Measurements from ENCODE around the gene DCST2. TPM values are rescaled to one million over a fixed set of nuclear protein-coding genes. Genes with fewer than 3 reads are reported as not detected.
A peak's percentile ranks its signal among the peaks of the same experiment; 100 is the strongest.

Gene DCST2
- polyA plus RNA-seq, 1 donor from 2014 or later = 1.8 TPM

DNA sequence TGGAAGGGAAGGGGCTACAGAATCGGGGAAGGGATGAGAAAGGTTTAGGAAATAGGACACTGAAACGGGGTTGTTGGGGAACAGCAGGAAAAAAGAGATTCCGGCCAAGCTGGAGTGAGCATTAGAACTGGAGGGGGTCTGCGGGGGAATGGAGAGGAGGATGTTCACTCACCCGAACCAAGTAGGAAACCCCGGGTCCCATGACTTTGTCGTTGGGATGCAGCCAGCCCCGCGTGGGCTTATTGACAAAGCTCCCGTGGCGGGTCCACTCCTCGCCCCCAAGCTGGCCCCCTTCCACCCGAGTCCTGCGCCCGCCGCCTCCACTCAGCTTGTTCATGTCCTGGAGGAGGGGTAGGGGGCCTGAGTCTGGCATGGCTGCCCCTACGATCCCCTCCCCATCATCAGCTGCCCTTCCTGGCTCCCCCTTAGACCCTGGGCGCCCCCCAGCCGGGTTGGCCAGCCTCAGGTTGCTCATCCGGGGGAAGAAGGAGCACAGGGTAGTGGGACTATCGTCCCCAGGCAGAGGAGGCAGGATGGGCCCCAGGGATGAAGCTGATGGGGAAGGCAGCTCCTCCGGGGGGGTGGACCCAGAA lies 63.6 kb downstream of the DCST2 start:
- H3K27ac ChIP-seq (ENCODE audit: low read length) = no peak overlapping the region
- peak overlapping the region; percentile 41 for H3K9ac ChIP-seq (ENCODE audit: low read length)
- no peaks in the 10 kb centered on the region for H3K9me3 ChIP-seq (ENCODE audit: low read length)
- no peak overlapping the region for H3K4me2 ChIP-seq (ENCODE audit: low read length)
- H3K36me3 ChIP-seq (ENCODE audit: insufficient read depth, low read length) = no peaks in the 10 kb centered on the region
- no peaks in the 10 kb centered on the region for H4K20me1 ChIP-seq (ENCODE audit: insufficient read depth)
- H3F3A ChIP-seq (ENCODE audit: insufficient read depth, low read length, poor library complexity, severe bottlenecking) = peaks cover under 1% of the 10 kb centered on the region
- H3K4me3 ChIP-seq (ENCODE audit: low read length) = peak overlapping the region; percentile 48
- no peaks in the 10 kb centered on the region for H3K79me2 ChIP-seq (replicated peaks; ENCODE audit: insufficient read depth, low read length)
- no peak overlapping the region for H2AFZ ChIP-seq (ENCODE audit: low read depth, low read length)
- H3K27me3 ChIP-seq (ENCODE audit: insufficient read depth, low read depth, low read length) = no peaks in the 10 kb centered on the region
- TF ChIP-seq POLR2AphosphoS5 (IDR thresholded peaks at IDR 0.05) = no peak
- no peak for TF ChIP-seq MXI1 (conservative IDR thresholded peaks at IDR 0.05; ENCODE audit: poor library complexity, severe bottlenecking)
- TF ChIP-seq RAD21 (conservative IDR thresholded peaks at IDR 0.05) = no peak
- no peak for TF ChIP-seq EZH2 (IDR thresholded peaks at IDR 0.05; ENCODE audit: borderline replicate concordance, insufficient read depth, low read length, poor library complexity, severe bottlenecking)
- TF ChIP-seq, protein P1, sequence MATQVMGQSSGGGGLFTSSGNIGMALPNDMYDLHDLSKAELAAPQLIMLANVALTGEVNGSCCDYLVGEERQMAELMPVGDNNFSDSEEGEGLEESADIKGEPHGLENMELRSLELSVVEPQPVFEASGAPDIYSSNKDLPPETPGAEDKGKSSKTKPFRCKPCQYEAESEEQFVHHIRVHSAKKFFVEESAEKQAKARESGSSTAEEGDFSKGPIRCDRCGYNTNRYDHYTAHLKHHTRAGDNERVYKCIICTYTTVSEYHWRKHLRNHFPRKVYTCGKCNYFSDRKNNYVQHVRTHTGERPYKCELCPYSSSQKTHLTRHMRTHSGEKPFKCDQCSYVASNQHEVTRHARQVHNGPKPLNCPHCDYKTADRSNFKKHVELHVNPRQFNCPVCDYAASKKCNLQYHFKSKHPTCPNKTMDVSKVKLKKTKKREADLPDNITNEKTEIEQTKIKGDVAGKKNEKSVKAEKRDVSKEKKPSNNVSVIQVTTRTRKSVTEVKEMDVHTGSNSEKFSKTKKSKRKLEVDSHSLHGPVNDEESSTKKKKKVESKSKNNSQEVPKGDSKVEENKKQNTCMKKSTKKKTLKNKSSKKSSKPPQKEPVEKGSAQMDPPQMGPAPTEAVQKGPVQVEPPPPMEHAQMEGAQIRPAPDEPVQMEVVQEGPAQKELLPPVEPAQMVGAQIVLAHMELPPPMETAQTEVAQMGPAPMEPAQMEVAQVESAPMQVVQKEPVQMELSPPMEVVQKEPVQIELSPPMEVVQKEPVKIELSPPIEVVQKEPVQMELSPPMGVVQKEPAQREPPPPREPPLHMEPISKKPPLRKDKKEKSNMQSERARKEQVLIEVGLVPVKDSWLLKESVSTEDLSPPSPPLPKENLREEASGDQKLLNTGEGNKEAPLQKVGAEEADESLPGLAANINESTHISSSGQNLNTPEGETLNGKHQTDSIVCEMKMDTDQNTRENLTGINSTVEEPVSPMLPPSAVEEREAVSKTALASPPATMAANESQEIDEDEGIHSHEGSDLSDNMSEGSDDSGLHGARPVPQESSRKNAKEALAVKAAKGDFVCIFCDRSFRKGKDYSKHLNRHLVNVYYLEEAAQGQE (IDR thresholded peaks at IDR 0.05; ENCODE audit: borderline replicate concordance) = no peak
- TF ChIP-seq SMC3 (conservative IDR thresholded peaks at IDR 0.05; ENCODE audit: poor library complexity) = no peak
- TF ChIP-seq TAF1 (IDR thresholded peaks at IDR 0.05; ENCODE audit: low read depth) = no peak
- TF ChIP-seq, protein P2, sequence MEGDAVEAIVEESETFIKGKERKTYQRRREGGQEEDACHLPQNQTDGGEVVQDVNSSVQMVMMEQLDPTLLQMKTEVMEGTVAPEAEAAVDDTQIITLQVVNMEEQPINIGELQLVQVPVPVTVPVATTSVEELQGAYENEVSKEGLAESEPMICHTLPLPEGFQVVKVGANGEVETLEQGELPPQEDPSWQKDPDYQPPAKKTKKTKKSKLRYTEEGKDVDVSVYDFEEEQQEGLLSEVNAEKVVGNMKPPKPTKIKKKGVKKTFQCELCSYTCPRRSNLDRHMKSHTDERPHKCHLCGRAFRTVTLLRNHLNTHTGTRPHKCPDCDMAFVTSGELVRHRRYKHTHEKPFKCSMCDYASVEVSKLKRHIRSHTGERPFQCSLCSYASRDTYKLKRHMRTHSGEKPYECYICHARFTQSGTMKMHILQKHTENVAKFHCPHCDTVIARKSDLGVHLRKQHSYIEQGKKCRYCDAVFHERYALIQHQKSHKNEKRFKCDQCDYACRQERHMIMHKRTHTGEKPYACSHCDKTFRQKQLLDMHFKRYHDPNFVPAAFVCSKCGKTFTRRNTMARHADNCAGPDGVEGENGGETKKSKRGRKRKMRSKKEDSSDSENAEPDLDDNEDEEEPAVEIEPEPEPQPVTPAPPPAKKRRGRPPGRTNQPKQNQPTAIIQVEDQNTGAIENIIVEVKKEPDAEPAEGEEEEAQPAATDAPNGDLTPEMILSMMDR (IDR thresholded peaks at IDR 0.05; ENCODE audit: poor library complexity, severe bottlenecking) = no peak
- TF ChIP-seq EP300 (conservative IDR thresholded peaks at IDR 0.05; ENCODE audit: poor library complexity, severe bottlenecking) = no peak
- H3K9me2 ChIP-seq (ENCODE audit: insufficient read depth, low read length) = no peaks in the 10 kb centered on the region

- Histone ChIP-seq H3K9me3 (ENCODE audit: low read length) (no peaks in the 10 kb centered on the region), H3K4me2 (ENCODE audit: low read length) (no peak overlapping the region), H3K27me3 (ENCODE audit: insufficient read depth, low read depth, low read length) (no peaks in the 10 kb centered on the region), H2AFZ (ENCODE audit: low read depth, low read length) (no peak overlapping the region), H3F3A (ENCODE audit: insufficient read depth, low read length, poor library complexity, severe bottlenecking) (no peaks in the 10 kb centered on the region), H3K4me3 (ENCODE audit: low read length) (no peak overlapping the region), H3K36me3 (ENCODE audit: insufficient read depth, low read length) (no peaks in the 10 kb centered on the region), H4K20me1 (ENCODE audit: insufficient read depth) (no peaks in the 10 kb centered on the region), H3K79me2 (replicated peaks; ENCODE audit: insufficient read depth, low read length) (no peaks in the 10 kb centered on the region), H3K27ac (ENCODE audit: low read length) (no peak overlapping the region), H3K9ac (ENCODE audit: low read length) (no peak overlapping the region), H3K9me2 (ENCODE audit: insufficient read depth, low read length) (no peaks in the 10 kb centered on the region)
- TF ChIP-seq POLR2AphosphoS5 (IDR thresholded peaks at IDR 0.05) = no peak
- TF ChIP-seq MXI1 (conservative IDR thresholded peaks at IDR 0.05; ENCODE audit: poor library complexity, severe bottlenecking) = no peak
- TF ChIP-seq, protein P1 (IDR thresholded peaks at IDR 0.05; ENCODE audit: borderline replicate concordance) = no peak
- no peak for TF ChIP-seq TAF1 (IDR thresholded peaks at IDR 0.05; ENCODE audit: low read depth)
- no peak for TF ChIP-seq EP300 (conservative IDR thresholded peaks at IDR 0.05; ENCODE audit: poor library complexity, severe bottlenecking)
- TF ChIP-seq SMC3 (conservative IDR thresholded peaks at IDR 0.05; ENCODE audit: poor library complexity) = no peak
- no peak for TF ChIP-seq RAD21 (conservative IDR thresholded peaks at IDR 0.05)
- TF ChIP-seq, protein P2 (IDR thresholded peaks at IDR 0.05; ENCODE audit: poor library complexity, severe bottlenecking) = no peak
- no peak for TF ChIP-seq EZH2 (IDR thresholded peaks at IDR 0.05; ENCODE audit: borderline replicate concordance, insufficient read depth, low read length, poor library complexity, severe bottlenecking)
Measured at GRCh38 chr1:154969246-154969645, 64.3 kb downstream of the DCST2 start.

Data from neural cell (in vitro differentiated cells).